ENCODE results near the gene PDCD10.

PDCD10 gene

GRCh38 chr3:167649746-167650145 is 84.9 kb downstream of the PDCD10 start:
- Histone ChIP-seq H3K27ac (replicated peaks) (no peak overlapping the region), H3K4me3 (replicated peaks; ENCODE audit: insufficient read depth, low read length) (no peak overlapping the region), H3K27me3 (ENCODE audit: insufficient read depth, poor library complexity, severe bottlenecking) (no peaks in the 10 kb centered on the region)
- TF ChIP-seq, protein P1, sequence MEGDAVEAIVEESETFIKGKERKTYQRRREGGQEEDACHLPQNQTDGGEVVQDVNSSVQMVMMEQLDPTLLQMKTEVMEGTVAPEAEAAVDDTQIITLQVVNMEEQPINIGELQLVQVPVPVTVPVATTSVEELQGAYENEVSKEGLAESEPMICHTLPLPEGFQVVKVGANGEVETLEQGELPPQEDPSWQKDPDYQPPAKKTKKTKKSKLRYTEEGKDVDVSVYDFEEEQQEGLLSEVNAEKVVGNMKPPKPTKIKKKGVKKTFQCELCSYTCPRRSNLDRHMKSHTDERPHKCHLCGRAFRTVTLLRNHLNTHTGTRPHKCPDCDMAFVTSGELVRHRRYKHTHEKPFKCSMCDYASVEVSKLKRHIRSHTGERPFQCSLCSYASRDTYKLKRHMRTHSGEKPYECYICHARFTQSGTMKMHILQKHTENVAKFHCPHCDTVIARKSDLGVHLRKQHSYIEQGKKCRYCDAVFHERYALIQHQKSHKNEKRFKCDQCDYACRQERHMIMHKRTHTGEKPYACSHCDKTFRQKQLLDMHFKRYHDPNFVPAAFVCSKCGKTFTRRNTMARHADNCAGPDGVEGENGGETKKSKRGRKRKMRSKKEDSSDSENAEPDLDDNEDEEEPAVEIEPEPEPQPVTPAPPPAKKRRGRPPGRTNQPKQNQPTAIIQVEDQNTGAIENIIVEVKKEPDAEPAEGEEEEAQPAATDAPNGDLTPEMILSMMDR (IDR thresholded peaks at IDR 0.05; ENCODE audit: insufficient read depth, low read length): no peak
- TF ChIP-seq SPI1 (IDR thresholded peaks at IDR 0.05; ENCODE audit: borderline replicate concordance, low read depth) (no peak), REST (IDR thresholded peaks at IDR 0.05; ENCODE audit: insufficient replicate concordance, low read depth) (no peak), GABPA (IDR thresholded peaks at IDR 0.05; ENCODE audit: low read depth) (no peak), POLR2AphosphoS5 (IDR thresholded peaks at IDR 0.05; ENCODE audit: low read depth) (no peak)
- no peak for DNase-seq (ENCODE audit: low read depth in 1 of 2, low spot score in 1 of 2)

DNA sequence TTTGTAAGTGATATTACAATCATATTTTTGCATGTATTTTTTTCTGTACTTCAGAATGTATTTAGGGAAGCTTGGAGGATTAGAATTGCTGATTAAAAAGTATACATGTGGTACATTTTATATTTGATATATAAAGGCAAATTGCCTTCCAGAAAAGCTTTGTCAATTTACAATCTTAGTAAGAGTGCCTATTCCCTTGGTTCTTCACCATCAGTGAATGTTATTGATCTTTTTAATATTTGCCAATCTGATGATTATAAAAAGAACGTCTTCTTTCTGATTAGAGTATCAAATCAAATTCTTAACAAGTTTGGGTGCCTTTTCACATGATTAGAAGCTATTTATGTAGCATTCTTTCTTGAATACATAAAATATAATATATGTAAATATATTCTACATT is 90.1 kb downstream of the PDCD10 start:
- no peaks in the 10 kb centered on the region for H3K27me3 ChIP-seq (ENCODE audit: insufficient read depth, poor library complexity, severe bottlenecking)
- H3K27ac ChIP-seq (replicated peaks): no peak overlapping the region
- no peak for TF ChIP-seq GABPA (IDR thresholded peaks at IDR 0.05; ENCODE audit: low read depth)
- TF ChIP-seq, protein P1 (IDR thresholded peaks at IDR 0.05; ENCODE audit: insufficient read depth, low read length): no peak
- no peak for DNase-seq (ENCODE audit: low read depth in 1 of 2, low spot score in 1 of 2)
- H3K4me3 ChIP-seq (replicated peaks; ENCODE audit: insufficient read depth, low read length): no peak overlapping the region

Measured in HL-60 (cell line).